Esophagus (tissue), 2 donors: Measurements from ENCODE around the gene ZNRF4. TPM values are rescaled to one million over a fixed set of nuclear protein-coding genes. Genes with fewer than 3 reads are reported as not detected.

ENCODE experiments used
- polyA plus RNA-seq, 2 donors: library from polyadenylated mRNA; stranded (reverse); fragments of 200-250 nt; gene quantifications; one replicate each; pipeline ENCODE4 v1.2.3, GENCODE V29; 2013
- donor health status: healthy with polysubstance abuse.
- donor health status: Bipolar disorder and iron deficiency.

ZNRF4 gene
- polyA plus RNA-seq, 2 donors, result not detected

Other genes starting within 250 kb of the ZNRF4 start
- gene PTPRS, start 114.6 kb upstream of the ZNRF4 start, polyA plus RNA-seq, result 10 to 100 TPM; 11.3 to 18.3 TPM
- gene TINCR, start 112.5 kb downstream of the ZNRF4 start, polyA plus RNA-seq, result 10 to 100 TPM; 43.1 to 59.7 TPM
- gene SAFB2, start 167.4 kb downstream of the ZNRF4 start, polyA plus RNA-seq, result 10 to 100 TPM; 27.5 to 43.7 TPM
- gene SAFB, start 167.7 kb downstream of the ZNRF4 start, polyA plus RNA-seq, result 10 to 100 TPM; 44.2 to 48.5 TPM
- gene MICOS13, start 225.1 kb downstream of the ZNRF4 start, polyA plus RNA-seq, result 100 to 1,000 TPM in 1 of 2 donors, 10 to 100 TPM in 1; 86.8 to 104 TPM
- gene HSD11B1L, start 225.6 kb downstream of the ZNRF4 start, polyA plus RNA-seq, result 1 to 10 TPM; 3.8 to 4.1 TPM
- gene RPL36, start 234.9 kb downstream of the ZNRF4 start, polyA plus RNA-seq, result 1,000 to 10,000 TPM; 1,315 to 1,592 TPM